PC-3 (cell line): ENCODE measurements around the gene PCDHB6. TPM values are rescaled to one million over a fixed set of nuclear protein-coding genes. Genes with fewer than 3 reads are reported as not detected.
A peak's percentile ranks its signal among the peaks of the same experiment; 100 is the strongest.
"Not testable (repeated sequence)": the region's sequence is repeated elsewhere in the genome, so short reads cannot be mapped to it uniquely, and the experiment has no call there.

Experiments
- ATAC-seq: fragments of 200-7000 bp; cut with Tn5 transposase; 2 replicates; pipeline ENCODE4 v1.9.1; 2020; ENCODE audit warnings: mild to moderate bottlenecking, moderate library complexity
- BruUV-seq: library from RNA; stranded (reverse); fragments of 400-500 nt; replicated peaks from 2 replicates; lab custom pipeline; 2021; lab: Mats Ljungman, UMichigan
- CTCF ChIA-PET: fragments of 300-600 bp; sonication (Branson Sonifier 250); formaldehyde crosslinking; loops from one replicate; lab custom pipeline; 2022; ENCODE audit warnings: antibody characterized with exemption; lab: Charles Lee
- POLR2A ChIA-PET: fragments of 300-600 bp; sonication (Branson Sonifier 250); formaldehyde crosslinking; loops from one replicate; lab custom pipeline; 2022; ENCODE audit warnings: antibody characterized with exemption; ENCODE audit not compliant: unreplicated experiment; lab: Charles Lee
- DNase-seq: peaks from one replicate; pipeline ENCODE4 v3.0.0-alpha.2; 2015
- H2AFZ ChIP-seq: fragments of 300-600 bp; sonication (generic); 2 replicates; pipeline ENCODE4 v1.6.0; 2016; ENCODE audit warnings: antibody characterized with exemption, low read length
- H3F3A ChIP-seq: fragments of 300-600 bp; sonication (generic); one replicate; pipeline ENCODE4 v1.6.0; 2017; ENCODE audit warnings: antibody characterized with exemption, low read length, control low read depth, mild to moderate bottlenecking; ENCODE audit not compliant: unreplicated experiment
- H3K27ac ChIP-seq: fragments of 300-600 bp; sonication (generic); 2 replicates; pipeline ENCODE4 v1.5.1; 2016; ENCODE audit warnings: mild to moderate bottlenecking, low read length
- H3K27me3 ChIP-seq: fragments of 300-600 bp; sonication (generic); 2 replicates; pipeline ENCODE4 v1.6.1; 2016; ENCODE audit warnings: low read length, mixed read lengths
- H3K36me3 ChIP-seq: fragments of 300-600 bp; sonication (generic); 2 replicates; pipeline ENCODE4 v1.6.1; 2016; ENCODE audit warnings: low read depth, mixed run types, low read length, mixed read lengths
- H3K4me1 ChIP-seq: fragments of 300-600 bp; sonication (generic); 2 replicates; pipeline ENCODE4 v1.5.1; 2016; ENCODE audit warnings: low read length; ENCODE audit not compliant: insufficient read depth
- H3K4me2 ChIP-seq: fragments of 300-600 bp; sonication (generic); 2 replicates; pipeline ENCODE4 v1.6.0; 2016; ENCODE audit warnings: low read length
- H3K4me3 ChIP-seq: fragments of 300-600 bp; sonication (generic); 2 replicates; pipeline ENCODE4 v1.5.1; 2016; ENCODE audit warnings: mild to moderate bottlenecking, low read length, mixed read lengths
- H3K79me2 ChIP-seq: fragments of 300-600 bp; sonication (generic); 2 replicates; pipeline ENCODE4 v1.6.1; 2017; ENCODE audit warnings: low read length, mixed read lengths
- H3K9ac ChIP-seq: fragments of 300-600 bp; sonication (generic); 2 replicates; pipeline ENCODE4 v1.6.0; 2016; ENCODE audit warnings: mild to moderate bottlenecking, low read length
- H3K9me2 ChIP-seq: fragments of 300-600 bp; sonication (generic); replicated peaks from 2 replicates; pipeline ENCODE4 v1.6.1; 2016; ENCODE audit warnings: mixed run types, low read length, mixed read lengths
- H3K9me3 ChIP-seq: fragments of 300-600 bp; sonication (generic); 2 replicates; pipeline ENCODE4 v1.6.1; 2016; ENCODE audit warnings: low read length, mixed read lengths
- H4K20me1 ChIP-seq: fragments of 300-600 bp; sonication (generic); 2 replicates; pipeline ENCODE4 v1.6.1; 2016; ENCODE audit warnings: low read length, mixed read lengths
- EZH2 ChIP-seq: fragments of 300-600 bp; sonication (generic); IDR thresholded peaks from one replicate; pipeline ENCODE4 v1.6.1; 2017; ENCODE audit warnings: antibody characterized with exemption, mild to moderate bottlenecking, low read length; ENCODE audit not compliant: unreplicated experiment
- intact Hi-C: fragments of 100-400 bp; cut with micrococcal nuclease; formaldehyde crosslinking; loops from 2 replicates; pipeline ENCODE4 v1.9.0; 2023
- total RNA-seq: library from RNA; depleted of rRNA; stranded (reverse); fragments of >200 nt; gene quantifications from 2 replicates; pipeline ENCODE4 v1.2.3, GENCODE V29; 2014; rRNA removed
- TF ChIP-seq, protein P1 (sequence below): fragments of 300-600 bp; sonication (generic); conservative IDR thresholded peaks from 2 replicates; pipeline ENCODE4 v1.5.1; 2017; ENCODE audit warnings: antibody characterized with exemption, low read depth, mild to moderate bottlenecking, low read length

Gene PCDHB6
- total RNA-seq, 1 experiment from 2014 or later: not detected

DNA sequence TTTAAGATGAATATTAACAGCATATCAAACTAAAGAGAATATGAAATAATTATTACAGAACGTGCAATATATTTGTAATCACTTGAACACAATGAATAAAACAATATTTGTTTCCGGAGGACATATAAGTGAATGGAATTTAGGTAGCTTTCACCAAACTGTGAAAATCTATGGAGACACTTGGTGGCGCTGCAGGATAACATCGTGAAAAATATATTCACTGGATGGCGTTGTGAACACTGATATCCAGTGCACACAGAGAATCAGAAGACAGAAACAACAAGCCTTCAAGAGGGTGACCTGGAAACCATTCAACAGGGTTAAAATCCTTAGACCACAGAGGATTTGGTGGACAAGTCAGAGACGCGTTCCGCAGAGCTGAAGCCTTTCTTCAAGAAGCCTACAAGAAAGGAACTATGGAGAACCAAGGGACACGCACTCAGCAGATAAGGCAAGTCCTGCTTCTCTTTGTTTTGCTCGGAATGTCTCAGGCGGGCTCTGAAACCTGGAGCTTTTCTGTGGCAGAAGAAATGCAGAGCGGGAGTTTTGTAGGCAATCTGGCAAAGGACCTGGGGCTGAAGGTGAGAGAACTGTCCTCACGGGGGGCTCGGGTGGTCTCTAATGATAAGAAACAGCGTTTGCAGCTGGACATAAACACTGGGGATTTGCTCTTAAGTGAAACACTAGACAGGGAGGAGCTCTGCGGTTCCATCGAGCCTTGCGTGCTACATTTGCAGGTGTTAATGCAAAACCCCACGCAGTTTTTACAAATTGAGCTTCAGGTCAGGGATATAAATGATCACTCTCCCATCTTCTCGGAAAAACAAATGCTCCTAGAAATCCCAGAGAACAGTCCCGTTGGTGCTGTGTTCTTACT lies 49.7 kb downstream of the PCDHB6 start, which contains the start of gene PCDHB11:
Gene PCDHB11, plus strand, starts transcription at position 269 of the 877 bp plus-strand sequence. Its CDS starts 148 bp downstream, at position 417.
- H3K4me1 ChIP-seq: no peaks in the 10 kb centered on the region
- no peaks in the 10 kb centered on the region for H3K79me2 ChIP-seq
- H3K9me3 ChIP-seq: peaks cover 3% of the 10 kb centered on the region; the same call in 1 of the 2 replicates
- intact Hi-C loops: no loop called here
- H3K9me2 ChIP-seq: no peaks in the 10 kb centered on the region
- no peak within 1 kb of the TSS for H3K27ac ChIP-seq
- no peak for ATAC-seq
- H2AFZ ChIP-seq: no peak within 1 kb of the TSS; the same call in 1 of the 2 replicates
- ChIA-PET CTCF (interaction anchor here (0.6 kb wide), 1 partner anchor 299 kb away, joined by 4 read pairs; no protein-coding TSS in a partner anchor), POLR2A (no interaction called here)
- no peaks in the 10 kb centered on the region for H3F3A ChIP-seq
- no peaks in the 10 kb centered on the region for H3K36me3 ChIP-seq
- TF ChIP-seq, protein P1, sequence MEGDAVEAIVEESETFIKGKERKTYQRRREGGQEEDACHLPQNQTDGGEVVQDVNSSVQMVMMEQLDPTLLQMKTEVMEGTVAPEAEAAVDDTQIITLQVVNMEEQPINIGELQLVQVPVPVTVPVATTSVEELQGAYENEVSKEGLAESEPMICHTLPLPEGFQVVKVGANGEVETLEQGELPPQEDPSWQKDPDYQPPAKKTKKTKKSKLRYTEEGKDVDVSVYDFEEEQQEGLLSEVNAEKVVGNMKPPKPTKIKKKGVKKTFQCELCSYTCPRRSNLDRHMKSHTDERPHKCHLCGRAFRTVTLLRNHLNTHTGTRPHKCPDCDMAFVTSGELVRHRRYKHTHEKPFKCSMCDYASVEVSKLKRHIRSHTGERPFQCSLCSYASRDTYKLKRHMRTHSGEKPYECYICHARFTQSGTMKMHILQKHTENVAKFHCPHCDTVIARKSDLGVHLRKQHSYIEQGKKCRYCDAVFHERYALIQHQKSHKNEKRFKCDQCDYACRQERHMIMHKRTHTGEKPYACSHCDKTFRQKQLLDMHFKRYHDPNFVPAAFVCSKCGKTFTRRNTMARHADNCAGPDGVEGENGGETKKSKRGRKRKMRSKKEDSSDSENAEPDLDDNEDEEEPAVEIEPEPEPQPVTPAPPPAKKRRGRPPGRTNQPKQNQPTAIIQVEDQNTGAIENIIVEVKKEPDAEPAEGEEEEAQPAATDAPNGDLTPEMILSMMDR: peak; percentile 45; the same call in 1 of the 2 replicates
- TF ChIP-seq EZH2: no peak
- H3K4me3 ChIP-seq: no peak within 1 kb of the TSS
- no peaks in the 10 kb centered on the region for H3K27me3 ChIP-seq
- H3K4me2 ChIP-seq: 0 out of 2 replicates have a peak within 1 kb of the TSS, but pooled peaks have one; percentile 18
- peak; percentile 37 for DNase-seq
- no peaks in the 10 kb centered on the region for H4K20me1 ChIP-seq
- no TSS peak for BruUV-seq
- H3K9ac ChIP-seq: no peak within 1 kb of the TSS

DNA sequence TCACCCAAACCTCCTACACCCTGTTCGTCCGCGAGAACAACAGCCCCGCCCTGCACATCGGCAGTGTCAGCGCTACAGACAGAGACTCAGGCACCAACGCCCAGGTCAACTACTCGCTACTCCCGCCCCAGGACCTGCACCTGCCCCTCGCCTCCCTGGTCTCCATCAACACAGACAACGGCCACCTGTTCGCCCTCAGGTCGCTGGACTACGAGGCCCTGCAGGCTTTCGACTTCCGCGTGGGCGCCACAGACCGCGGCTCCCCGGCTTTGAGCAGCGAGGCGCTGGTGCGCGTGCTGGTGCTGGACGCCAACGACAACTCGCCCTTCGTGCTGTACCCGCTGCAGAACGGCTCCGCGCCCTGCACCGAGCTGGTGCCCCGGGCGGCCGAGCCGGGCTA lies 51.3 kb downstream of the PCDHB6 start:
- H3K4me2 ChIP-seq, POLR2A ChIA-PET, H3K79me2 ChIP-seq, H3K9me2 ChIP-seq, H3K27ac ChIP-seq, DNase-seq, CTCF ChIA-PET, ATAC-seq, H2AFZ ChIP-seq, intact Hi-C loops, H3K36me3 ChIP-seq, H4K20me1 ChIP-seq, H3K9me3 ChIP-seq, BruUV-seq, H3K9ac ChIP-seq, H3K4me1 ChIP-seq, H3F3A ChIP-seq, H3K4me3 ChIP-seq, H3K27me3 ChIP-seq: not testable (repeated sequence)

DNA sequence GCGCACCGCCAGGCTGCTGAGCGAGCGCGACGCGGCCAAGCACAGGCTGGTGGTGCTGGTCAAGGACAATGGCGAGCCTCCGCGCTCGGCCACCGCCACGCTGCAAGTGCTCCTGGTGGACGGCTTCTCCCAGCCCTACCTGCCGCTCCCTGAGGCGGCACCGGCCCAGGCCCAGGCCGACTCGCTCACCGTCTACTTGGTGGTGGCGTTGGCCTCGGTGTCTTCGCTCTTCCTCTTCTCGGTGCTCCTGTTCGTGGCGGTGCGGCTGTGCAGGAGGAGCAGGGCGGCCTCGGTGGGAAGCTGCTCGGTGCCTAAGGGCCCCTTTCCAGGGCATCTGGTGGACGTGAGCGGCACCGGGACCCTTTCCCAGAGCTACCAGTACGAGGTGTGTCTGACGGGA lies 51.8 kb downstream of the PCDHB6 start:
- POLR2A ChIA-PET, H3K36me3 ChIP-seq, H3K27me3 ChIP-seq, H3K9me3 ChIP-seq, H3K4me2 ChIP-seq, DNase-seq, H3K4me3 ChIP-seq, H3K79me2 ChIP-seq, ATAC-seq, BruUV-seq, intact Hi-C loops, CTCF ChIA-PET, H3K9ac ChIP-seq, H3K27ac ChIP-seq, H3K4me1 ChIP-seq, H2AFZ ChIP-seq, H4K20me1 ChIP-seq, H3K9me2 ChIP-seq, H3F3A ChIP-seq: not testable (repeated sequence)

Other genes with a start within 250 kb of the PCDHB6 start
- gene PCDHAC1, start 223.8 kb upstream of the PCDHB6 start, total RNA-seq: 4.8 and 6.2 TPM in 2 replicates
- gene PCDHAC2, start 183.6 kb upstream of the PCDHB6 start, total RNA-seq: 4.2 and 8.2 TPM in 2 replicates
- gene PCDHB1, start 98.7 kb upstream of the PCDHB6 start, total RNA-seq: 0.06 and 0.07 TPM in 2 replicates
- gene PCDHB2, start 55.4 kb upstream of the PCDHB6 start, total RNA-seq: 13.8 and 15.0 TPM in 2 replicates
- gene PCDHB3, start 49.6 kb upstream of the PCDHB6 start, total RNA-seq: 0.36 and 0.58 TPM in 2 replicates
- 0.07 and 0.52 TPM in 2 replicates for gene PCDHB4, start 28.2 kb upstream of the PCDHB6 start, total RNA-seq
- 0.12 and 0.69 TPM in 2 replicates for gene PCDHB5, start 14.9 kb upstream of the PCDHB6 start, total RNA-seq
- gene PCDHB7, start 22.6 kb downstream of the PCDHB6 start, total RNA-seq: 0.22 TPM in 1 of 2 replicates, not detected in the other
- gene PCDHB8, start 27.7 kb downstream of the PCDHB6 start, total RNA-seq: 0.22 and 0.40 TPM in 2 replicates
- 0.46 TPM in 1 of 2 replicates, not detected in the other for gene PCDHB16, start 32.3 kb downstream of the PCDHB6 start, total RNA-seq
- 0.23 and 0.73 TPM in 2 replicates for gene PCDHB9, start 37.1 kb downstream of the PCDHB6 start, total RNA-seq
- gene PCDHB10, start 42.3 kb downstream of the PCDHB6 start, total RNA-seq: 0.33 and 0.35 TPM in 2 replicates
- gene PCDHB11, start 49.6 kb downstream of the PCDHB6 start, total RNA-seq: 0.40 and 0.69 TPM in 2 replicates
- gene PCDHB12, start 58.7 kb downstream of the PCDHB6 start, total RNA-seq: 0.15 and 0.63 TPM in 2 replicates
- 0.40 and 0.52 TPM in 2 replicates for gene PCDHB13, start 63.9 kb downstream of the PCDHB6 start, total RNA-seq
- gene PCDHB14, start 73.3 kb downstream of the PCDHB6 start, total RNA-seq: 0.58 and 0.87 TPM in 2 replicates
- not detected in 2 replicates for gene PCDHB15, start 95.3 kb downstream of the PCDHB6 start, total RNA-seq
- gene SLC25A2, start 154.0 kb downstream of the PCDHB6 start, total RNA-seq: 0.18 and 0.40 TPM in 2 replicates
- gene TAF7, start 170.7 kb downstream of the PCDHB6 start, total RNA-seq: 27.6 and 32.3 TPM in 2 replicates
- 0.04 and 0.06 TPM in 2 replicates for gene PCDHGA1, start 180.5 kb downstream of the PCDHB6 start, total RNA-seq
- not detected in 2 replicates for gene PCDHGA2, start 188.7 kb downstream of the PCDHB6 start, total RNA-seq
- not detected in 2 replicates for gene PCDHGA3, start 193.8 kb downstream of the PCDHB6 start, total RNA-seq
- gene PCDHGB1, start 200.0 kb downstream of the PCDHB6 start, total RNA-seq: 0.04 TPM in 1 of 2 replicates, not detected in the other
- 0.04 TPM in 1 of 2 replicates, not detected in the other for gene PCDHGA4, start 205.0 kb downstream of the PCDHB6 start, total RNA-seq
- 1.4 and 2.2 TPM in 2 replicates for gene PCDHGB2, start 209.9 kb downstream of the PCDHB6 start, total RNA-seq
- gene PCDHGA5, start 214.1 kb downstream of the PCDHB6 start, total RNA-seq: 0.98 and 2.4 TPM in 2 replicates
- gene PCDHGB3, start 220.2 kb downstream of the PCDHB6 start, total RNA-seq: 1.2 and 1.3 TPM in 2 replicates
- gene PCDHGA6, start 223.8 kb downstream of the PCDHB6 start, total RNA-seq: 1.3 and 1.6 TPM in 2 replicates
- 0.51 and 0.75 TPM in 2 replicates for gene PCDHGA7, start 232.7 kb downstream of the PCDHB6 start, total RNA-seq
- gene PCDHGB4, start 237.6 kb downstream of the PCDHB6 start, total RNA-seq: 0.73 and 1.3 TPM in 2 replicates
- gene PCDHGA8, start 242.6 kb downstream of the PCDHB6 start, total RNA-seq: 0.23 and 0.51 TPM in 2 replicates
- 9.0 and 10.3 TPM in 2 replicates for gene PCDHGB5, start 247.9 kb downstream of the PCDHB6 start, total RNA-seq